Activated B cell treated with CpG ODN at 0.5 μM for 24 hours (primary cell): ENCODE results near the gene GPR3. TPM values are rescaled to one million over a fixed set of nuclear protein-coding genes. Genes with fewer than 3 reads are reported as not detected.
A peak's percentile ranks its signal among the peaks of the same experiment; 100 is the strongest.

ENCODE experiments used
- ATAC-seq: fragments of 200-7000 bp; cut with Tn5 transposase; one replicate; pipeline ENCODE4 v1.10.0; 2021; ENCODE audit warnings: low read depth, mild to moderate bottlenecking, moderate library complexity
- CTCF ChIA-PET: fragments of 350-600 bp; sonication (Branson Sonifier 250); formaldehyde crosslinking; loops from one replicate; lab custom pipeline; 2021; ENCODE audit warnings: antibody characterized with exemption; lab: Charles Lee
- POLR2A ChIA-PET: fragments of 350-600 bp; sonication (Branson Sonifier 250); formaldehyde crosslinking; loops from one replicate; lab custom pipeline; 2021; ENCODE audit warnings: antibody characterized with exemption; lab: Charles Lee
- DNase-seq: peaks from one replicate; pipeline ENCODE4 v3.0.0; 2022
- H3K27ac Mint-ChIP-seq: one replicate; pipeline ENCODE4 v1.8.0; 2020; ENCODE audit warnings: mixed read lengths
- H3K27me3 Mint-ChIP-seq: one replicate; pipeline ENCODE4 v1.8.0; 2021; ENCODE audit warnings: mixed read lengths
- H3K36me3 Mint-ChIP-seq: one replicate; pipeline ENCODE4 v1.8.0; 2021; ENCODE audit warnings: low read depth, mixed read lengths
- H3K4me1 Mint-ChIP-seq: one replicate; pipeline ENCODE4 v1.8.0; 2021; ENCODE audit warnings: mixed read lengths
- H3K4me3 Mint-ChIP-seq: one replicate; pipeline ENCODE4 v1.8.0; 2020; ENCODE audit warnings: mild to moderate bottlenecking, mixed read lengths
- H3K9me3 Mint-ChIP-seq: one replicate; pipeline ENCODE4 v1.8.0; 2020; ENCODE audit warnings: mixed read lengths
- CTCF ChIP-seq: fragments of 200-600 bp; IDR thresholded peaks from one replicate; pipeline ENCODE4 v1.8.0; 2022; ENCODE audit warnings: antibody characterized with exemption, mild to moderate bottlenecking
- intact Hi-C: fragments of 100-400 bp; cut with micrococcal nuclease; formaldehyde crosslinking; loops from one replicate; pipeline ENCODE4 v1.15.1; 2024
- total RNA-seq: library from RNA; stranded (reverse); gene quantifications from 2 replicates; pipeline ENCODE4 v1.2.3, GENCODE V29; 2022

GPR3 gene
- total RNA-seq, 1 donor from 2014 or later, result 0.11 TPM

GRCh38 chr1:27361044-27361402 is 31.4 kb upstream of the GPR3 start:
- no peak for TF ChIP-seq CTCF
- Mint-ChIP-seq H3K9me3 (no peaks in the 10 kb centered on the region), H3K36me3 (no peaks in the 10 kb centered on the region), H3K4me3 (peak overlapping the region; percentile 84), H3K27me3 (no peaks in the 10 kb centered on the region), H3K27ac (peak overlapping the region; percentile 35), H3K4me1 (peaks cover 57% of the 10 kb centered on the region)
- intact Hi-C loops, result loop anchor here (10.0 kb wide), 1 partner anchor 1076 kb away; the partner anchor contains the start of gene SH3BGRL3
- ChIA-PET CTCF (interaction anchor here (1.8 to 2.3 kb wide), 3 partner anchors 19 to 28 kb away, joined by 5 to 9 read pairs (median 9); partner anchors contain the start of gene SYTL1), POLR2A (interaction anchor here (0.6 to 1.7 kb wide), 2 partner anchors 12 to 301 kb away, joined by 4 to 7 read pairs; no protein-coding TSS in a partner anchor)
- no peak for DNase-seq
- ATAC-seq, result no peak

- intact Hi-C loops, result loop anchor here (10.0 kb wide), 1 partner anchor 1077 kb away; the partner anchor contains the start of gene SH3BGRL3
- ChIA-PET POLR2A (interaction anchor here (1.7 to 2.0 kb wide), 2 partner anchors 13 to 20 kb away, joined by 4 to 10 read pairs; partner anchors contain the start of gene SYTL1), CTCF (interaction anchor here (1.2 to 2.3 kb wide), 4 partner anchors 19 to 245 kb away, joined by 5 to 9 read pairs (median 7); partner anchors contain the start of gene SYTL1)
- Mint-ChIP-seq H3K4me1 (peaks cover 54% of the 10 kb centered on the region), H3K27ac (no peak overlapping the region), H3K36me3 (no peaks in the 10 kb centered on the region), H3K27me3 (no peaks in the 10 kb centered on the region), H3K9me3 (no peaks in the 10 kb centered on the region), H3K4me3 (no peak overlapping the region)
- no peak for DNase-seq
- no peak for TF ChIP-seq CTCF
- no peak for ATAC-seq
Measured at GRCh38 chr1:27361553-27361952, 30.9 kb upstream of the GPR3 start.

GRCh38 chr1:27363766-27364695 is 28.4 kb upstream of the GPR3 start:
- H3K9me3 Mint-ChIP-seq, result no peaks in the 10 kb centered on the region
- intact Hi-C loops, result loop anchor here (2.0 to 10.0 kb wide), 2 partner anchors 41 to 1079 kb away; partner anchors contain the start of genes SH3BGRL3 and TMEM222
- no peak for TF ChIP-seq CTCF
- no peaks in the 10 kb centered on the region for H3K27me3 Mint-ChIP-seq
- no peak for DNase-seq
- H3K4me3 Mint-ChIP-seq, result no peak overlapping the region
- ChIA-PET POLR2A (interaction anchor here (1.1 to 3.6 kb wide), 2 partner anchors 8 to 21 kb away, joined by 3 to 22 read pairs; no protein-coding TSS in a partner anchor), CTCF (no interaction called here)
- no peaks in the 10 kb centered on the region for H3K36me3 Mint-ChIP-seq
- peaks cover 54% of the 10 kb centered on the region for H3K4me1 Mint-ChIP-seq
- H3K27ac Mint-ChIP-seq, result no peak overlapping the region
- no peak for ATAC-seq

GRCh38 chr1:27364696-27365371 is 27.6 kb upstream of the GPR3 start:
- H3K9me3 Mint-ChIP-seq, result no peaks in the 10 kb centered on the region
- peak overlapping the region; percentile 91 for H3K4me3 Mint-ChIP-seq
- H3K27me3 Mint-ChIP-seq, result no peaks in the 10 kb centered on the region
- intact Hi-C loops, result loop anchor here (1.0 to 10.0 kb wide), 5 partner anchors 8 to 1080 kb away; partner anchors contain the start of genes GPR3, SH3BGRL3 and TMEM222
- DNase-seq, result no peak
- ChIA-PET CTCF (interaction anchor here (0.6 to 2.5 kb wide), 7 partner anchors 18 to 361 kb away, joined by 3 to 24 read pairs (median 6); no protein-coding TSS in a partner anchor), POLR2A (interaction anchor here (0.6 to 3.6 kb wide), 11 partner anchors 8 to 294 kb away, joined by 3 to 22 read pairs (median 5); partner anchors contain the start of genes AHDC1, CD164L2, SYTL1 and TMEM222)
- H3K4me1 Mint-ChIP-seq, result peaks cover 54% of the 10 kb centered on the region
- no peak for ATAC-seq
- TF ChIP-seq CTCF, result no peak
- no peak overlapping the region for H3K27ac Mint-ChIP-seq
- H3K36me3 Mint-ChIP-seq, result no peaks in the 10 kb centered on the region
